GM12801 (cell line): ENCODE data around the gene TECTA.

Experiments
- TF ChIP-seq, protein P1 (sequence below): IDR thresholded peaks from one replicate; pipeline ENCODE4 v1.5.1; 2011; ENCODE audit warnings: control low read depth; ENCODE audit not compliant: insufficient read length; ENCODE audit errors: extremely low read depth

The TECTA gene

GRCh38 chr11:121100943-121101342, at the start of gene TECTA:
TECTA (plus strand) TSS chr11:121101243; CDS start chr11:121102666, 1,423 bp downstream.
- TF ChIP-seq, protein P1, sequence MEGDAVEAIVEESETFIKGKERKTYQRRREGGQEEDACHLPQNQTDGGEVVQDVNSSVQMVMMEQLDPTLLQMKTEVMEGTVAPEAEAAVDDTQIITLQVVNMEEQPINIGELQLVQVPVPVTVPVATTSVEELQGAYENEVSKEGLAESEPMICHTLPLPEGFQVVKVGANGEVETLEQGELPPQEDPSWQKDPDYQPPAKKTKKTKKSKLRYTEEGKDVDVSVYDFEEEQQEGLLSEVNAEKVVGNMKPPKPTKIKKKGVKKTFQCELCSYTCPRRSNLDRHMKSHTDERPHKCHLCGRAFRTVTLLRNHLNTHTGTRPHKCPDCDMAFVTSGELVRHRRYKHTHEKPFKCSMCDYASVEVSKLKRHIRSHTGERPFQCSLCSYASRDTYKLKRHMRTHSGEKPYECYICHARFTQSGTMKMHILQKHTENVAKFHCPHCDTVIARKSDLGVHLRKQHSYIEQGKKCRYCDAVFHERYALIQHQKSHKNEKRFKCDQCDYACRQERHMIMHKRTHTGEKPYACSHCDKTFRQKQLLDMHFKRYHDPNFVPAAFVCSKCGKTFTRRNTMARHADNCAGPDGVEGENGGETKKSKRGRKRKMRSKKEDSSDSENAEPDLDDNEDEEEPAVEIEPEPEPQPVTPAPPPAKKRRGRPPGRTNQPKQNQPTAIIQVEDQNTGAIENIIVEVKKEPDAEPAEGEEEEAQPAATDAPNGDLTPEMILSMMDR: no peak

DNA sequence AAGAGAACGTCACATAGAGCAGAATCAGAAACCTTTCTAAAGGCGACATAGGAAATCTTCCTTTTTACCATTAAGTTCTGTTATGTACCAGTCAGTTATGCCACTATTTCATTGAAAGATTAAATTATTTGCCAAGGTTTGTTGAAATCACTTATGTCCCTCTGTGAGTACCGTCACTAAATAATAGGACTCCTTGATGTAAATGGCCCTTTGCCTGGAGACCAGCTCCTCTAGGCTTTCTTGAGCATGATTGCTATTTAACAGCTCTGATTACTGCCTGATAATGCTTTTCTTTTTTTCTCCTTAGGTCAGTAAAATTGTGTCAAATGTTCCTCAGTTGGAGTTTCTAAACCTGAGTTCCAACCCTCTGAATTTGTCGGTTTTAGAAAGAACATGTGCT, 47.8 kb upstream of the TECTA start:
- TF ChIP-seq, protein P1: no peak

DNA sequence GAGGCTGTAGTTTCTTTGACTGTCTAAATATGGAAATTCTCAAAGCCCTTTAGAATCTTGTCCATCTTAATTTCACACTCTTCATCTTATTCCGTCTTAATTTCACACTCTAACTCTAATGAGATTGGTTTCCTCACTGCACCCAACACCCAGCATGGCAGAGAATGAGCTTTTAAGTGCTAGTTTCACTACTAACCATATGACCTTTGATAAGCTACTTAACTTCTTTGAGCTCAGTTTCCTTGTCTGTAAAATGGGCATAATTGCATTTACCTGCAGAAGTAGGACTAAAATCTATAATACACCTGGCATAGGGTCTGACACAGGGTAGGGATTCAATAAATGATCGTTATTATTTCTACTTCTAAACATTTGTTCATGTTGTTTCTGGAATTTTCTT, 46.8 kb upstream of the TECTA start:
- TF ChIP-seq, protein P1: no peak

- TF ChIP-seq, protein P1: no peak
Observed at GRCh38 chr11:121055076-121055475, 46.0 kb upstream of the TECTA start.

DNA sequence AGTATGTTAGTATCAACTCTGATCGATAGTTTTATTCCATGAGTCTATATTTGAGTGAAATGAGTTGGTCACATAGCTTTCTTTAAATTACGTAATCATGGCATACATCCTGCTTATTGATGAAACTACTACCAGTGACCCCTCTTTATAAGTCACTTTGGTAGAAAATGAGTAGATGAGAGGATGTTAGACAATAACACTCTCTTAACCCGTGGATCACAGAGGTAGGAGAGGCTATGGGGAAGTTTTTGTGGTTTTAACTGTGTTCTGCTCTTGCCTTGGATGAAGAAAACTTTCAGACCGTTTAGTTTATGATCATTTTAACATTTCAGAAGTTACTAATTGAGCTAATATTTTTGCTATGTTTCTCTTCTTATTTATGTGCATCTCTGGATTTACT, 43.1 kb upstream of the TECTA start:
- TF ChIP-seq, protein P1: no peak

- TF ChIP-seq, protein P1: no peak
Observed at GRCh38 chr11:121058941-121059340, 42.1 kb upstream of the TECTA start.

GRCh38 chr11:121059605-121060004, 41.4 kb upstream of the TECTA start:
- TF ChIP-seq, protein P1: no peak

DNA sequence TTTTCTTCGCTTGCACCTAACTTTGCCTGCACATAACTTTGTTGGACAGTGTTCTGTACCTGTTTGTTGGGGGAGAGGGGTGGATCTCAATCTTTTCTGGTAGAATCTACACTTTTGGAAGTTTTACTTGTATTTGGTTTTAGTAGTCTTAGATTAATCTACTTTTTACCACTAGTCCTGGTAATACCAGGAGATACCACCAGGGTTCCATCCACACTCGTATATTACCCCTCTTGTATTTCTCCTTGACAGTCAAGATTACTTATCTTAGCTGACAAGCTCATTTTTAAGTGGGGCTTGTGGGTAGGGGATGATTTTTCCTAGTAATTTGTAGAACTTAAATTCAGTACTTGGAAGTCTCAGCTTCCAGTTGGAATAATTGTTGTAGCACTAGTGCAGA, 37.3 kb upstream of the TECTA start:
- TF ChIP-seq, protein P1: no peak
